ENCODE results near the gene TOR3A.

TOR3A gene

DNA sequence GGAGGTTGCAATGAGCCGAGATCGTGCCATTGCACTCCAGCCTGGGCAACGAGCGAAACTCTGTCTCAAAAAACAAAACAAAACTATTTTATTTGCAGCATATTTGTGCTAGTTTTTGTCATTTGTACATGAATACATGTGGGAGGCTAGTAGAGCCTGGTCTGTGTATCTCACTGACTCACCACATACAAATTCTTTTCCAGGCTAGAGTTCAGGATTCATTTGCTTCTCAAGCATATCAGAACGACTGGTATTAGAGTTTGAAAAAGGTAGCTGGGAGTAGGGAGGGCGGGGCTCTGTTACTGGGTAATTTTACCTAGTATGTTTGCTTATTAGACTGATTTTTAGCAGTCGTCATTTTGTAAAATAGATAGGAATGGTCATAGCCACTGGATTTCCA lies 4.5 kb upstream of the TOR3A start:
- DNase-seq, result peak; percentile 20

DNA sequence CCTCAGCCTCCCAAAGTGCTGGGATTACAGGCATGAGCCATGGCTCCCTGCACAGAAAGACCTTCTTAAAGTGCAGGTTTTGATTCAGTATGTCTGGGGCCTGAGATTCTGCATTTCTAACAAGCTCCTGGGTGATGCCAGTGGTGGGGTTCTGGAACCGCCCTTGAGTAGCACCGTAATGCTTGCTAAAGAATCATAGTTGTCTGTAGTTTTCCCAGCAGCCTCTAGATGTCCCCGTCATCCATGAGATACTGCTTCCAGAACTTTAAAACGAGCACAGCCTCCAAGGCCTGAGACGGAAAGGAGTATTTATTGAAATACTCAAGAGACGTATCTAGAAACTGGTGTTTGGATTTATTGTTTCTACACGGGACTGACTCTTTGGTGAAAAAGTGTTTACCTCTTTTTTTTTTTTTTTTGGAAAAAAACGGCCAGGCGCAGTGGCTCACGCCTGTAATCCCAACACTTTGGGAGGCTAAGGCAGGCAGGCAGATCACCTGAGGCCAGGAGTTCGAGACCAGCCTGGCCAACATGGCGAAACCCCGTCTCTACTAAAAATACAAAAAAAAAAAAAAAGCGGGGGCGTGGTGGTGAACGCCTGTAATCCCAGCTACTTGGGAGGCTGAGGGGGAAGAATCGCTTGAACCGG lies 2.6 kb upstream of the TOR3A start:
- DNase-seq, result peak; percentile 78

DNA sequence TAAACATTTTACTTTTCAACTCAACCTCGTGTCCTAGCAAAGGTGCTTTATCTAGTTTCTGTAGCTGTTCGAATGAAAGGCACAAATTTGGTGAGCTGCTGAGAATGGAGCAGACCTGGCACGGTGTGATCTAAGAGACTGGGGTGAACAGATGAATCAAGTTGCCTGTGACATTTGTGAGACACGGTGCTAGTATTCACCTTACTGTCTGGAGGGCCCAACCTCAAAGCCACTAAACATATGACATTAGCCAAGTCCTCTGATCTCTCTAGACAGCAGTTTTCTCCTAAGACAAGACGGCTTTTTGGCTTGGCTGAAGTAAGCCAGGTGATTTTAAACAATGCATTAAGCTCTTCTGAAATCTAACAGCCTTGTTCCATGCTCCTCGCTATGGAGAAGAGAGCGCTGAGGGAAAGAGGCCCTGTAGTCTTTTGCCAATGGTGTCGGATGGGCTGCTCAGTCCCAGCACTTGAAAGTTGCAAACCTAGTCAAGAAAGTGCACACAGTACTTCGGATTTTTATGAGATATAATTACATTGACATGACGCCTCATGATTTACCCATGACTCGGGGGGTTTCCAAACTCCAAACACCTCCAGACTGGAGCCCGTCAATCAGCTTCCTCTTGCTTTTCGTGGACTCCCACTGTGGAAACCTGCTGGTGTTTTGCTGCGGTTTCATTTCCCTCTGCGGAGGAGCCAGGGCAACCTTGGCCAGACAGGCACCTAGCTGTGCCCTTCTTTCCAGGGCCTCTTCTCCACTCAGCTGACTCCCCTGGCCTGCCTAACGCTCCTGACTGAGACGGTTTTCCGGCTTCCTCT lies 794 bp upstream of the TOR3A start:
- no peak for DNase-seq

DNA sequence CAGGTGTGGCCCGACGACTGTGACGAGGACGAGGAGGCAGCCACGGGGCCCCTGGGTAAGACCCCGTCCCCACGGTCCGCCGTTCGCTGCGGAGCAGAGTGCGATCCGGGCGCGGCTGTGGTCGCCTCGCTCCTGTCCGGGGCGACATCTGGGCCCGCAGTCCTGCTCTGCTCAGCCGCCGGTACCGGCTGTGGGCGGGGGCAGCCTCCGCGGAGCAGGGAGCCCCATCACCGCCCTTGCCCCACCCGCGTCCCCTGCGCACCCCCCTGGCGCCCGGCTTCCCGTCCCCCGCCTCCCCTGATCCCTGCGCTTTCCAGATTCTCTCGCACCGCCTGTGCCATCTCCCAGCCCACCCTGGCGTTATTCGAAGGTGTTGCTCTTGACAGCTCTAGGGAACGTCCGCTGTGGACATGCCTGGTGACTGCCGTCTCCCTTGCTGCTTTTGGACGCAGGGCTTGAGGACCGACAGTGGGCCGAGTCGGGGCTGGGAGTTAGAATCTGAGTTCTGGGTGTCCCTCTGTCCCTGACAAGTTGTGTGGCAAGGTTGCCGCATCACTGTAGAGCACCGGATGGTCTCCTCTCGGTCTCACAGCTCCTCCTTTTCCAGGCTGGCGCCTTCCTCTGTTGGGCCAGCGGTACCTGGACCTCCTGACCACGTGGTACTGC lies 596 bp downstream of the TOR3A start:
- DNase-seq, result peak; percentile 7

DNA sequence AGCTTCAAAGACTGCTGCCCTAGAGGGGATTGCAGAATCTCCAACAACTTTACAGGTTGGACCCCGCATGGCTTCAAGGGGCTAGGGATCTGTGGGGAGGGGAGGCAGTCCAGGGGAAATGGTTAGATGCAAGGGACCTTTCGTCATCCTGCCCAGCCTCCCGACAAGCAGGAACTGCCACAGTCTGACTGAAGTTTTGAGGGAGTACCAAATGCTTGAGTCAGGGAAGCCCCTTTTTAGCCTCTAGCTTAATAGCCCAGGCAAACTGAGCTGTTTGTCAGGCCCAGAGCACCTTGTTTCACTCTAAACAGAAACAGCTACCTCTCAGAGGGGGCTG lies 1.1 kb downstream of the TOR3A start:
- DNase-seq, result peak; percentile 26

DNA sequence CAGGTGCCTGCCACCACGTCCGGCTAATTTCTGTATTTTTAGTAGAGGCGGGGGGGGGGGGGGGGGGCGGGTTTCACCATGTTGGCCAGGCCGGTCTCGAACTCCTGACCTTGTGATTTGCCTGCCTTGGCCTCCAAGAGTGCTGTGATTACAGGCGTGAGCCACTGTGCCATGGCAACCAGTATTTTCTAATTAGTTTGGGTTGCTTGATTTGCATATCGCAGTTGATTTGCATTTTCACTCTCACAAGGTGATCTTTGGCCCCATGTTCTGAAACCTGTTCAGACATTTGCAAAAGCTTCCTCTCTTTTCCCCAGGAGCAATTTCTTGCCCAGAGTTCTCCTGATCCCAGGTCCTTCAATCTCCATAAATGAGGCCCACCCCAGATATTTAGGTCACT lies 1.7 kb downstream of the TOR3A start:
- DNase-seq, result no peak

DNA sequence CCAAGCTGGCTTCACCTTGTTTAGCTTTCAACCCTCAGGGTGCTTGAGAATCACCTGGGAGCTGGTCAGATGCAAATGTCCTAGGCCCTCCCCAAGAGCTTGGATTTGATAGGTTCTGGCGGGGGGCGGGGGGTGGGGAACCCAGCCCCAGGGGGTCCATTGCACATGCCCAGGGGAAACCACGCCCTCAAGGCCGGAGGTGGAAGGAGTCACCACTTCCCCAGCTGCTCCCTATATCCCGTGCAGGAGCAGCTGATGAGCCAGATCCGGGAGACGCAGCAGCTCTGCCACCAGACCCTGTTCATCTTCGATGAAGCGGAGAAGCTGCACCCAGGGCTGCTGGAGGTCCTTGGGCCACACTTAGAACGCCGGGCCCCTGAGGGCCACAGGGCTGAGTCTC lies 5.8 kb downstream of the TOR3A start:
- peak; percentile 14 for DNase-seq

DNA sequence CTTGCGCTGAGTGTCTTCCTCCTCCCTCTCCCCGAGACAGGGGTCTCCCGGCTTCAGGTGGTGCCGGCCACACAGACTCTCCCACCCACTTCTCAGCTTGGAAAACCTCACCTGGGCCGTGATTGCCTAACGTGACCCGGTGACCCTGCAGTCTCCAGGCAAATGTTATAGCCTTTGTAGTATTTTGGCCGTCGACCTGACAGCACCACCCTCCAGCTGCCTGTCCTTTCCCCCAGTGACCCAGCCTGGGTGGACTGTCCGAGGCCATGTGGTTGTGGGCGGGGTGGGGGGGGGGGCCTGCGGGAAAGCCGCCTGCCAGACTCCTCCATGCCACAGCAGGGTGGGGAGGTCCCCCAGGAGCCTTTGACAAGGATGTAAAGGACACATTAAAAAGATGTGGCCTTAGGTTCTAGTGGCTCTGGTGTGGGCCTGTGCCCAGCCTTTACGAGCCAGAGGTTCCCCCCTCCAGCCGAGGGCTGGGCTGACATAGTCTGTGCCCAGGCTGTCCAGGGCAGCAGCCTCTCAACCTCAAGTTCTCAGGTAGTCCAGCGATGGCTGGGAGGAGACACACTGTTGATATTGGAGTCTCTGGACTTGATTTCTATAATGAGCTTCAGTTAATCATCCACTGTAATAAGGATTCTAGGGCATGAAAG lies 8.1 kb downstream of the TOR3A start:
- no peak for DNase-seq

DNA sequence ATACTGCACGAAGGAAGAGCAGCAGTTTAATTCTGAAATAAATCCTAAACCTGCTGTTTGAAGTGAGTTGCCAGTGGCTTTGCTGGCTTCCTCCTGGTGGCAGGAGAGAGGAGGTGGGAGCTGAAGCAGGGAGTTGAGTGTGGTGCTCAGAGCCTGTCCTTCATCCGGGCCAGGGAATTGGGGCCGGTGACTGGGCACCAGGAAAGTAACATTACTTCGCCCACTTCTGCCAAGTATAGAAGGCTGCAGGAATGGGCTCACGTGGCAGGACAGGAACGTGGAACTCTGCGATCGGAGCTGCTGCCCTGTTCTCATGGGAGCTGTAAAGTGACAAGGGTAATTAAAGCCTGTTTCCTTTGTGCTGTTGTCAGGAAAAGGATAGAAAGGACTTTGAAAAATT lies 8.7 kb downstream of the TOR3A start:
- DNase-seq, result no peak

DNA sequence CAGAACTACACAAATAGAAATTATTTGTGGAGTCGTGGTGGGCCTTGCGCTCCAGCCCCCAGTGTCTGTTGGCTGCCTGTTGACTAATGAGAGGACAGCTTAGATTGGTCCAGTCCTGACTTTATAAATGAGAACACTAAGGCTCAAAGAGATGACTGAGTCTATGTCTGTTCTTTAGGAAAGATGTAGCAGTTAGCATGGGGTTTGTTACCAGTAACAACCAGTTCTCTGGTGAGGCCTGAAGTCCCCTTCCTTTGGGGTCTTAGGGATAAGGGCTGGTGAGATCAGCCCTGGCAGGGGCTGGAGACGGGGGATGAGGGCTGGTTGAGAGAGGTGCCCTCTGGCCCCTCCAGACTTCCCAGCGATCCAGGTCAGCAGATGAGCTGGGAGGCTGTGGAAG lies 9.1 kb downstream of the TOR3A start:
- no peak for DNase-seq

DNA sequence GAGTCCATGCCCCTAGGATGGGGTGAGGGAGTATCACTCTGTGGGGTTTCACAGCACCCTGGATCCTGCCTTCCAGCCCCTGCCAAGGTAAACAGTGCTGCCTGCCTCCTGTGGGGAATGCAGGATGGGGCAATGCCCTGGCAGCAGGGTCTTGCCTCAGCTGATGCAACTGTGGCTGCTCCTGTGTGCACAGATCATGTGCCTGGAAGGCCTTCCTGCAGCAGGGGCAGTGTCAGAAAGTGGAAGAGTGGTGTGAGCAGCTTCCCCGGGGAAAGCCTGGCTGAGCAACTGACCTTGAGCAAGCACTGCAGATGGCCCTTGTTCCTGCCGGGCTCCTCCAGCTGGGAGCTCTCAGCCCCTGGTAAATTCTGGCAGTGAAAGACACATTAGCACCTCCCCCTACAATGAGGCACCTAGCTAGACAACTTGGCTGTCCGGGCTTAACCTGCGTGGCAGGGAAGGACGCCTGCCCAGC lies 9.9 kb downstream of the TOR3A start:
- DNase-seq, result peak; percentile 59

DNA sequence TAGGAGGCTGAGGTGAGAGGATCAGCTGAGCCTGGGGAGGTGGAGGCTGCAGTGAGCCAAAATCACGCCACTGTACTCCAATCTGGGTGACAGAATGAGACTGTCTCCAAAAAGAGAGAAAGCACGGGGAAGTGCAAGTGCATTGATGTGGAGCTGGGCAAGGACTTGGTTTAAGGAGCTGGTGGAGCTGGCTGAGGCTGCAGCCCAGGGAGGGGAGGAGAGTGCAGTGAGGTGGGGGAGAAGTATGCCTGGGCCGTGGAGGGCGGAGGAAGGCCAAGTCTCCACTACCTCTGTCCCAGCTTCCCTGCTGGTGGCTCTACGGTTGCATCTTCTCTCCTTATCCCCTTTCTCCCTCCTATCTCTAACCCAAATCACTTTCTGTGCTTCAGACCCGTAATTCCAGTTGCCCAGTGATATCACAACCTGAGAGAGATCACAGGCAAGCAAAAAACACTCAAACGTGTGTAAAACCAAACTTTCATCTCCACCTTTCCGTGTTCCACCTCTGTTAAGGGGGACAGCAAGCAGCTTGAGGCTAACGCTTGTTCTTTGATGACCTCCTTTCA lies 11.1 kb downstream of the TOR3A start:
- no peak for DNase-seq

DNA sequence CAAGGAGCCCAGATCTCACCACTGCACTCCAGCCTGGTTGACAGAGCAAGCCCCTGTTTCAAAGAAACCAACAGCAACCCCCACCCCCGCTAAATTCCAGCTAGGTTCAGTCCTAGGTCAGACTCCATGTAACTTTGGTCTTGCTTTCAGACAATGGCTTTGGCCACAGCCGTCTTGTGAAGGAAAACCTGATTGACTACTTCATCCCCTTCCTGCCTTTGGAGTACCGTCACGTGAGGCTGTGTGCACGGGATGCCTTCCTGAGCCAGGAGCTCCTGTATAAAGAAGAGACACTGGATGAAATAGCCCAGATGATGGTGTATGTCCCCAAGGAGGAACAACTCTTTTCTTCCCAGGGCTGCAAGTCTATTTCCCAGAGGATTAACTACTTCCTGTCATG lies 12.9 kb downstream of the TOR3A start:
- no peak for DNase-seq

DNA sequence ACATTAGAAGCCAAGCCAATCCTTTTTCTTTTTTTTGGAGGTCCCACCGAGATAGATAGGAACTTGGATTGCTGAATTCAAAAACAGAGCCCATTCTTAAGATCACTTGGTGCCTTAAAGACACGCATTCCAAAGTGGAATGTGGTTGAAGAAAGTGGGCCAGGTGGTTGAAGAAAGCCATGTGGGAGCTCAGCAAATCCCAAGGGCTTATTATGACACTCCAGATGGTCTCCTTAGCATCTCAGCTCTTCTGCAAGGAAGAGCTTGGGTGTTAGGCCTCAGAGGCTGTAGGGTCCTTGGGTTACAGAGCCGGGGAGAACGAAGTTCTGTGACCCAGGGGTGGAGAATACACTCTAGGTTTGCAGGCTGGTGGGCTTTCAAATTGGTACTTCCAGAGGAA lies 13.5 kb downstream of the TOR3A start:
- peak; percentile 9 for DNase-seq

DNA sequence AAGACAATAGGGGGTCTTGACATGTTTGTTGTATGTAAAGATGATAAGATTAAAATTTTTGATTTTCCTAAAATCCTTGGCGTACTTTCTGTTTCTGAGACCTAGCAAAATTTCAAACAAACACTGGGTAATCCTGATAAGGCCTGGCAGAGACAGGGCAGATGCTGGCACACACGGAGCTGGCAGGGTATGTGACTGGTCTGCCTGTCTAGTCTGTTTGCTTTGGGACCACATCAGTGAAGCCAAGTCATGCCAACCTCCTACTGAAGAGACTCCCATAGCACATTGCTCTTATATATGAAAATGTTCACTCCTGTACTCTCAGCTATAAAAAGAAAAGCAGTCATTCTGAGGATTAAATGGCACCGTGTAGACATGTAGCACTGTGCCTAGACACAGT lies 14.1 kb downstream of the TOR3A start:
- no peak for DNase-seq

DNA sequence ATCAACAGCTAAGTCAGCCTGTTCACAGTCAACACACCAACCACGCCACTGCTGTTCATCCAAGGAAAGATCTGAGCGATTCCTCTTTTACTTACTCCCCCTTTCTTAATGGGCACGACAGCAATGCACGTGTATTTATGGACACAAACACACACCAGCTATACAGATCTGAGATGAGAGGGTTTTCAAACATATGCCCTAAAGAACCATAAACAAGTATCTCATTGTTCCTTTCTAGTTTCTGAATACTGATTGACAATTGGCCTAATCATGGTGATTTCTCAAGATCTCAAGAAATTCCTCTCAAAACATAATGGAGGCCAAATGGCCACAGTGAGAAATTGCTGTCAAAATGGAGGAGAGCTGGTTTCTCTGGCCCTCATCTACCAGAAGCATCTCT lies 18.0 kb downstream of the TOR3A start:
- no peak for DNase-seq

DNA sequence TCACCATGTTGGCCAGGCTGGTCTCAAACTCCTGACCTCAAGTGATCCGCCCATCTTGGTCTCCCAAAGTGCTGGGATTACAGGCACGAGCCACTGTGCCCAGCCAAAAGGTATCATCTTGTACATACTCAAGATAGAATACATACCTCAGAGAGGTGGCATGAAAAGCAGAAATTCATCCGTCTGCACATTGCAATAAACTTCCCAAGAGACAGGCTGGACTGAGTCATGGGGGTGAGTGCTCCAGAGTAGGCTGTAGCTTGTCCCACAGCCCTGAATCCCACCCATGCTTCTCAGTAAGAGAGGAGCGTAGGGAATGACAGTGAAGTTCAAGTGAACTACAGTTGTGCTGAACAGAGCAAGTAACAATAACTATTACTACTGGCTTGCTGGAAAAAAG lies 19.7 kb downstream of the TOR3A start:
- no peak for DNase-seq

DNA sequence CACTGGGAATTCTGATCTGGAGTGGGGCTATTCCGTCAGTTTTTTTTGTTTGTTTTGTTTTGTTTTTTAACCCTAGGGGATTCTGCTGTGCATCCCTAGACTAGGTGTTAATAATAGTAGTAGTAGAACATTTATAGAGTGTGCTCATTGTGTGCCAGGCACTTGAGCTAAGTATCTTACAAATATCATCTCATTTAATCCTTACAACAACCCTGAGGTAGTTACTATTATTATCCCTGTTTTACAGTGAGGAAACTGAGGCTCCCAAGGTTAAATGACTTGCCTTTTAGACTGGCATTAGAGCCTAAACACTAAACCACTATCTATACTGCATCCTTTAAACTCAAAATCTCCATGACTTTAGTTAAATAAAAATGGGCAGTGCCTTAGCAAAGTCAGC lies 22.1 kb downstream of the TOR3A start:
- no peak for DNase-seq

DNA sequence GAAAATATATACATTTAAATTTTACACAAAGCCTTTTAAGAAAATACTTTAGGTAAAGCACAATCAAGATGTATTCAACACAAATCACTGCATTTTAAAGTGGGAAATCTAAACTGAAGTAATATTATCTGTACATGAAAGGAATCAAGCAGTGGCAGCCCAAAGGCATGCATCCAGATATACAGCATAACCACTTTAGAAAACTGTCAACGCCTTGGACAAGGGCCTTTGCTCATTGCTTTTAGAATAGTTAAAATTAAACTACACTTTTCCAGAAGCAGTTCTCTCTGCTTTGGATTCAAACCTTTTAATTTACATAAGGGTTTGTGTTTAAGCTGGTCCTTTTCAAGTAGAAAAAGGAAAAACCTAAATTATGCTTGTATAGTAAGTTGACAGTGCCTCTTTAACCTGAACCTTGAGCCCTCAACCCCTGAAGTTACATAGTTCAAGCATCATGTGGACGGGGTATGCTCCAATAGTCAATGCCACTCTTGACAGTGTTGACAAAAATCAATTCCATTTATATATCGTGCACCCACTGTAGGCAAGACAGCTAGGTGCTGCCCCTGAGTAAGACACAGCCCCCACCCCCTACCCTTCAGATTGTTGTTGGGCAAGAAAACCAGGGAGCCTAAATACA lies 22.9 kb downstream of the TOR3A start:
- no peak for DNase-seq

DNA sequence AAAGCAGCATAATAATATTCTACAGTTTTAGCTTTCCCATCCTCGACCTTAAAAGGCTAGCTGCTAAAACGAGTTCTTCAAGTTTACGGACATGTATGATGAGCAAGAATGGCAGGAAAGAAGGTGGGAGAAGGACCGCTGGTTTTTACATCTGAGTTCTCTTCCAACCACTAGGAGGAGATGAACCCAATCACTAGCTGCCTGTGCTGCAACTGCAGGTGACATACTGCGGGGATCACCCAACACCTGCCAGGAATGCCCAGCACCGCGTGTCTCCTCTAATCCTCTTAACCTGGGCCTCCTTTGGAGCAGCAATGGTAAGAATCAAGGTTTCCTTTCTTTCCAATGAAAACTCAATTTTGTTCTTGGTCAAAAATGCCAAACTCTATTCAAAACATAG lies 23.5 kb downstream of the TOR3A start:
- no peak for DNase-seq

DNA sequence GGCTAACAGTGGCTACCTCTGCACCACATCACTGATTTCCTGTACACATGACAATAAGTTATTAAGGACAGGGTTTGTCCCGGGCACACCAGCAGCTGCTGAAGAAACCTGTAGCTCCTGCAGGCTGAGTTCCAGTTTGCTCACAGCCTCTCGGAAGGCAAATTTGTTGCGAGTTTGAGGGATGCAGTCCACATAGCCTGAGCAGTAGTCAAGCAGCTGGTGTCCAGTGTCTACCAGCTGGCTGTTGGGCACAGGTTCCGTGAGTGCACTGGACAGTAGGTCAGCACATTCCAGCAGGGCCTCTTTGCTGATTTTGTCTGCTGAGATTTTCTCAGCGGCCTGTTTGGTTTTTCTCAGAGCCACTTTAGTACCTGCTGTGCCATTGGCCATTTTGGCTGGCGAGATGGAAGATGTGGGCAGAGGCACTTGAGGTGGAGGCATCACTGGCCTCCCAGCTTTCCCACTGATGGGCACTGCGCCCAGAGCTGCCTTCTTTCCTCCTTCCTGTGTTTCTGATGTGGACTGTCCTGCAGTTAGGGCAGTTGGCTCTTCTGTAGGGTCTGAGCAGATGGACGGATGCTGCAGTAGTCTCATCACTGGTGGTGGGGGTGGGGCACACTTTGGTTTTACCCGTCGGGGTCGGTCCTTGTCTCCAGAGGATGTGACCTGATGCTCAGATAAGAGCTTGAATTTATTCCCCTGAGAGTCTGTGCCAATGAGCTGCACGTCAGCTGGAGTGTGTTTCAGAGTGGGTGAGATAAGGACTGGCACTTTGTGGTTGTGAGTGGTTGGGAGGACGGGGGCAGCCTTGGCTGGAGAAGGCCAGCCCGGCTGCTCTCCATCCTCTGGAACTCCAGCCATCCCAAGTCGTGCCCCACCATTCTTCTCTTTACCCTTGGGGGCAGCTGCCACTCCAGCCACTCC lies 26.1 kb downstream of the TOR3A start:
- no peak for DNase-seq

DNA sequence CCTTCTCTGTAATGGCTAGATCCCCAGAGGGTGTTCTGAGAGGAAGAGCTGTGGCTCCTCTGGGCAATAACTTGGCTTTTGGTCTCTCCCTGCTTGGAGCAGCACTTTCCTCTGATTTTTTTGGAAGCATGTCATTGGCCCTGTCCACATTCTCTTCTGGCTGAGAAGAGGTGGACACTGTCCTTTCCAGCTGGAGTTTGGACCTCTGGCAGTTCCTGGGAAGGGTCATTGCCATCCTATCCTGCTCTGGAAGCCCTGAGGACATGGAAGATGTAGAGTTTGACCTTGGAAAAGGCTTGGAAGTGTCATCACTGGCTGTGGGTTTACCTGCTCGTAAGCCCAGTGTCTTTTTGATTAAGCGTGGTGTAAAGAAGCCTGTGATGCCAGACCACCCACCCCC lies 26.8 kb downstream of the TOR3A start:
- DNase-seq, result no peak
